T-helper 2 cell treated with Interferon-gamma antibody and Interleukin-4, amounts not matched to agents 100 ng/mL and 5 ng/mL, for 36 hours (primary cell): ENCODE measurements around the gene ANXA8L1. TPM values are rescaled to one million over a fixed set of nuclear protein-coding genes. Genes with fewer than 3 reads are reported as not detected.
"Not testable (repeated sequence)": the region's sequence is repeated elsewhere in the genome, so short reads cannot be mapped to it uniquely, and the experiment has no call there.

ENCODE experiments used
- intact Hi-C: fragments of 100-400 bp; cut with micrococcal nuclease; formaldehyde crosslinking; loops from one replicate; pipeline ENCODE4 v1.15.1; 2023
- total RNA-seq: library from RNA; stranded (reverse); gene quantifications from 2 replicates; pipeline ENCODE4 v1.2.3, GENCODE V29; 2022

The ANXA8L1 gene
- total RNA-seq, 1 donor from 2014 or later = 0.86 TPM

GRCh38 chr10:46397767-46398166, 22.2 kb downstream of the ANXA8L1 start:
- intact Hi-C loops = not testable (repeated sequence)

GRCh38 chr10:46398212-46398886, 22.8 kb downstream of the ANXA8L1 start:
- intact Hi-C loops = not testable (repeated sequence)

- intact Hi-C loops = not testable (repeated sequence)
Observed at GRCh38 chr10:46409556-46409955, 34.0 kb downstream of the ANXA8L1 start.

- intact Hi-C loops = not testable (repeated sequence)
Observed at GRCh38 chr10:46411123-46411522, 35.5 kb downstream of the ANXA8L1 start.

GRCh38 chr10:46412665-46413064, 37.1 kb downstream of the ANXA8L1 start:
- intact Hi-C loops = not testable (repeated sequence)

GRCh38 chr10:46415291-46415690, 39.7 kb downstream of the ANXA8L1 start:
- intact Hi-C loops = not testable (repeated sequence)

- intact Hi-C loops = not testable (repeated sequence)
Observed at GRCh38 chr10:46418283-46418682, 42.7 kb downstream of the ANXA8L1 start.

- intact Hi-C loops = not testable (repeated sequence)
Observed at GRCh38 chr10:46419570-46420379, 44.2 kb downstream of the ANXA8L1 start.

- intact Hi-C loops = not testable (repeated sequence)
Observed at GRCh38 chr10:46423550-46423949, 48.0 kb downstream of the ANXA8L1 start.

GRCh38 chr10:46440942-46441341, 65.4 kb downstream of the ANXA8L1 start:
- intact Hi-C loops = not testable (repeated sequence)

Other genes with a start within 250 kb of the ANXA8L1 start
- gene ANTXRL, start 88.8 kb upstream of the ANXA8L1 start, total RNA-seq = 0.48 TPM in 1 of 2 replicates, not detected in the other
- not detected in 2 replicates for gene NPY4R, start 90.2 kb downstream of the ANXA8L1 start, total RNA-seq
- not detected in 2 replicates for gene GPRIN2, start 180.9 kb downstream of the ANXA8L1 start, total RNA-seq
- 1.2 TPM in 2 replicates for gene SYT15, start 203.4 kb downstream of the ANXA8L1 start, total RNA-seq